GM03348 (cell line): Measurements from ENCODE around the gene MAP2K7.
"Not testable (repeated sequence)": the region's sequence is repeated elsewhere in the genome, so short reads cannot be mapped to it uniquely, and the experiment has no call there.

Experiments used
- DNase-seq: peaks from one replicate; pipeline ENCODE4 v3.0.0; 2012; ENCODE audit warnings: low spot score

MAP2K7 gene

DNA sequence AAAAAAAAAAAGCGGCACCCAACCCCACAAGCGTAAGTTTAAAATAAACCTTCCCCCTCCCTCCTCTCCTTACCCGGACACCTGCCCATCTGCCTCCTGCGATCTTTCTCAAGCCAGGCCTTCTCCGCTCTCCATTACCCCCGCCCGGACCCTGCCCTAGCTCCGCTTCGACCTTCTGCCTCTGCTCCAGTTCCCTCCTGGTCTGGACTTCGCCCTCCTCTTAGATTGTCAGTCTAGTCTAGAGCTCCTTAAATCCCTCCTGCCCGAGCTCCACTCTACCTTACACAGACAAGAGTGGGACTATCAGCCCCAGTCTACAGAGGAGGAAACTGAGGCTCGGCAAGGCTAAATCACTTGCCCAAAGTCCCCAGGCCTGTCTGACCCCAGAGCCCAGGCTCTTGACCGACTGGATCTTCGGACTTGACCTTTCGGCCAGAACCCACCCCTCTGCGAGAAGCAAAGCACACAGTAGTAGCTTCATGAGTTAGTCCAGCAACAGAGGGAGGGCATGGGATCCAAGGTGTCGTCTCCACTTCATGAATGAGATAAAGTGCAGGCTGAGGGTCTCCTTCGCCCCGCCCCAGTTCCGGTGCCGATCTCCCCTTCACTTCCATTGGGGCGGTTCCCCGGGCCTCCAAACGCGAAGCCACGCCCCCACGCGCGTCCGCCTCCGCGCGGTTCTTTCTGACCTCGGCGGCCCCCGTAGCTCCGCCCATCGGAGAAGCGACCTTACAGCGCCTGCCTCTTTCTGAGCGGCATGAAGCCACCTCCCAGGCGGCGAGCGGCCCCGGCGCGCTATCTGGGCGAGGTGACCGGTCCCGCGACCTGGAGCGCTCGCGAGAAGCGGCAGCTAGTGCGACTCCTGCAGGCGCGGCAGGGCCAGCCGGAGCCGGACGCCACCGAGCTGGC is 16.2 kb downstream of the MAP2K7 start, which contains the start of gene SNAPC2:
Gene SNAPC2 (plus strand): TSS at position 729 of the 909 bp plus-strand sequence. CDS start 29 bp downstream, at position 758.
- DNase-seq: peak; percentile 93

- DNase-seq: peak; percentile 98
Measured at GRCh38 chr19:7920519-7921301, 17.0 kb downstream of the MAP2K7 start.

DNA sequence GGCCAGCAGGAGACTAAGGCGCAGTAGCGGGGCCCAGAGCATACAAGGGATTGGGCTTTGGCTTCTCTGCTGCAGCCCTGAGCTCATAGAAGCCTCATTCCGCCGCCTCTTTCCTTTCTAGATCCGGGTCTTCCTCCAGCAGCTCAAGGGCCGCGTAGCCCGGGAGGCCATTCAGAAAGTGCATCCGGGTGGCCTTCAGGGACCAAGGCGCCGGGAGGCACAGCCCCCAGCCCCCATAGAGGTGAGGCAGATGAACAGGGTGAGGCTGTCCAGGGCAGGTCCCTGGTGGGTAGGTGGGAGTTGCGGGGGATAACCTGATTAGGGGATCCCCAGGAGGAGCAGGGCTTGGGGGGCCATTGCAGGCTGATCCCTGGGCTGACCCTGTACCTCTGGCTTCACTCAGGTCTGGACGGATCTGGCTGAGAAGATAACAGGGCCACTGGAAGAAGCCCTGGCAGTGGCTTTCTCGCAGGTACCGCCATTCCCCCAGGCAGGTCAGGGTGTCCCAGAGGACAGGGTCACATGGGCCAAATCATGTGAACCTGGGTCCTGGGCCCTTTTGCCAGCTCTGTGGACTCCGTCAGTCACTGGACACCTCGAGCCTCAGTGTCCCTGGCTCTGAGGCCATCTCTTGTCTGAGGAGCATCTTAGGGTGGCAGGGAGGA is 17.8 kb downstream of the MAP2K7 start:
- DNase-seq: no peak

- no peak for DNase-seq
Measured at GRCh38 chr19:7921967-7922835, 18.5 kb downstream of the MAP2K7 start.

DNA sequence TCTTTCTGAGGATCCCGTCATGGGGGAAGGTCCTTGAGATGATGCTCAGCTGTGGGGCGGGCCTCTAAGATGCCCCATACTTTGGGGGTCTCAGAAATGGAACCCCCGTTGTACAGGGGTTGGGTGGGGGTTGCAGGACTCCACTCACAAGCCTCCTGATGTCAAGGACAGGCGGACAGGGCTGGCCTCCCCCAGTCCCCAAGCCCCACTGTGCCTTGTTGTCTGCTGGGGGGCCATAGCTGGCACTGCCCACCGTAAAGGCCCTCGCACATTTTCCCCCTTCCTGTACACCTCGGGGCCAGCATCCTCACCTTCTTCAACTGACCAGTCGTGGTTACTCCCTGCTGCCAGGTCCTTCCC is 19.1 kb downstream of the MAP2K7 start:
- DNase-seq: no peak

GRCh38 chr19:7923295-7924191 is 19.9 kb downstream of the MAP2K7 start:
- DNase-seq: no peak

GRCh38 chr19:7924241-7924640 is 20.6 kb downstream of the MAP2K7 start:
- no peak for DNase-seq

DNA sequence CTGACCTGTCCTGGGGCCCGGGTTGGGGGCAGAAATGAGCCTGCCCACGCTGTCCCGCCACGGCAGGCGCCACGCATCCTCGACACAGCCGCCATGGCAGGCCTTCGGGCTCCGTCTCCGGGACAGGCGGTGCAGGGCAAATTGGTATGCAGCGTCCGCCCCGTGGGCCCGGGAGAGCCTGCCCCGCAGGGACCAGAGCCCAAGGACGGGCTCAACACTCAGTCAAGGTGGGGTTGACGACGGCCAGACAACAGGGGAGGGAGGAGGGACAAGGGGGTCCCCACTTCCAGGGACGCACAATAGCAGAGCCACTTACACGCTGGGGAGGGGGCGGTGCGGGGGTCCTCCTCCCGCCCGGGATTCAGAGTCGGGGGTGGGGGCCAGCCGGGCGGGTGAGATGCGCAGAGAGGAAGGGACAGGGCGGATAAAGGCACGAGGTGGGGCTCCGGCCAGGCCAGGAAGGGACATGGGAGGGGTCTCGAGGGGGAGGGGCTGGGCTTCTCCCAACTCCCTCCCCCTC is 21.0 kb downstream of the MAP2K7 start:
- no peak for DNase-seq

GRCh38 chr19:7925171-7925851 is 21.6 kb downstream of the MAP2K7 start:
- DNase-seq: peak; percentile 87

- peak; percentile 92 for DNase-seq
Measured at GRCh38 chr19:7926021-7926726, 22.5 kb downstream of the MAP2K7 start, which contains the start of gene CTXN1. Gene CTXN1, minus strand, starts transcription at chr19:7926135. Its CDS starts 597 bp downstream, at chr19:7925538.

DNA sequence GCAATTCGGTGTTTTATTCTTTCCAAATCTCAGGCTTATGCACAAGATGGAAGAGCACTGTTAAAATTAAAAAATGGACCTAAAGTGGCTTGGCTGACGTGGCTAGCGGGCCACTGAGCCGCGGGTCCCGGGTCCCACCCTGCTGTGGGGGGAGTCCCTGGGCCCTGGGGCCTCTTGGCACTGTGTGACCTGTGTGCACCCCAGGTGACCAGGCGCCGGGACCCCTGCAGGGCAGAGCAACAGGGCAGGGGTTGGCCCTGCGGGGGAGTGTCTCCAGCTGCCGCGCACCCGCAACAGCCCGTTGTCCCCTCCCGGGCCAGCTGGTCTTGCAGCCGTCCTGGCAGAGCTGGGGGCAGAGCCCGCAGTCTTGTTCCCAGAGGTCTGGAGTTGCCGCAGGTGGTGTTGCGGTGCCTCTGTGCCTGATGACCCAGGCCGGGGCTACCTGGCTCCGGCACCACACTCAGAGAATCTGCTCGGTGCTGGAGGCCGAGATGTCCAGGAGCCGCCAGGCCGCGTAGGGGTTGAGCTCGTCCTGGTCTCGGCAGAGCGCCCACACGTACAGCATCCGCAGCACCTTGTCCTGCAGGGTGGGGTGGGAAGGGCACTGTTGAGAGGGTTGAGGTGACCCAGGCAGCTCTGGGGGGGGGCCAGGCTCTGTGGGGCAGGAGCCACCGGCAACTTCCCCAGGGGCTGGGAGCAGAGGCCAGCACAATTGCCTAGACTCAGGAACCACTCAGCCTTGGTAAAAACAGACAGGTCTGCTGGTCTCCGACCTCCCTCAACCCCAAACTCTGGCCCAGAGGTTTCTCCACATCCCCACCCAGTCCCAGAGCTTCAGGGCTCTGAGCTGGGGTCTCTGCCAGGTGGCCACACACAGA is 23.3 kb downstream of the MAP2K7 start:
- DNase-seq: no peak

DNA sequence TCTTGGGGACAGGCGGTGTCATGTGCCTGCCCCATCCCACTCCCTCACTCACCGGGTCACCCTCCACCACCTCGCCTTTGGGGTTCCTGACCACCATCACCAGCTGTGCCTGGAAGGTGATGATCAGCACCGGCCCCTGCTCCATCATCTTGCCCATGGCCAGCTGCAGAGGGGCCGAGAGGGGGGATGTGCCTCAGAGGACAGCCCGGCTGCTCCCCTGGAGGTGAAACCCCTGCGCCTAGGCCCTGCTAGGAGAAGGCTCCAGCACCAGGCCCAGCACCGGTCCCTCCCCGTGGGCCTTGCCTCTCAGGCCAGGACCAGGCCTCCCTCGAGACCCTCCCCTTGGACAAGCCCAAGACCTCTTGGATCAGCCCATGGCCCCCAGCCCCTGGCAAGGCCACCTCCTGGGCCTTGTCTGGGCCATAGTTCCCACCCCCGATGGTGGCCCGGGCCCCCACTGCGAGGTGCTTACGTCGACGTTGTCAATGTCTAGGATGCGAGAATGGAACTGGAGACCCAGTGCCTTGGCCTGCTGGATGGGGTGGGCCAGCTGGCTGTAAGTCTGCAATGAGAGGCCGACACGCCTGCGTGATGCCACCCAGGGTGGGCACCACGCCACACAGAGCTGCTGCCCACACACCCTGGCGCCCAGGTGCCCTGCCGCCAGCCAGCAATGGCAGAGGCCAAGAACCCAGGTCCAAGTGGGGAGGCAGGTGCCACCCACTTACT is 24.1 kb downstream of the MAP2K7 start:
- no peak for DNase-seq

DNA sequence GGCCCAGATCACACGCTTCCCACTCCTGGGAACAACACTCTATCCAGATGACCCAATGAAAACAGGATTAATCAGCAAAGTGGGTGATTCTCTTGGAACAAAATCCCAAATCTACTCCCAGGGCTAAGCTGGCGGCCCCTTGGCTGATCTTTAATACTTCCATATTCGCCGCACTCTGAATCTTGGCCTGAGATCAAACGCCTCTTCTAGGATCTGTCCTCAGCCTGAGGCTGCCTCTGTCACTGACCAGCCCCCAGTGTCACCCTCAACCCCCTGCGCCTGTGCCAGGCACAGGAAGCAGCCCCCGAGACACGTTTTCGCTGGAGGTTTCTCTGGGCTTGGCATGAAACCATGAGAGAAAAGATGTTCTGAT is 24.6 kb downstream of the MAP2K7 start:
- DNase-seq: no peak

GRCh38 chr19:7928741-7929701 is 25.3 kb downstream of the MAP2K7 start:
- peak; percentile 77 for DNase-seq

DNA sequence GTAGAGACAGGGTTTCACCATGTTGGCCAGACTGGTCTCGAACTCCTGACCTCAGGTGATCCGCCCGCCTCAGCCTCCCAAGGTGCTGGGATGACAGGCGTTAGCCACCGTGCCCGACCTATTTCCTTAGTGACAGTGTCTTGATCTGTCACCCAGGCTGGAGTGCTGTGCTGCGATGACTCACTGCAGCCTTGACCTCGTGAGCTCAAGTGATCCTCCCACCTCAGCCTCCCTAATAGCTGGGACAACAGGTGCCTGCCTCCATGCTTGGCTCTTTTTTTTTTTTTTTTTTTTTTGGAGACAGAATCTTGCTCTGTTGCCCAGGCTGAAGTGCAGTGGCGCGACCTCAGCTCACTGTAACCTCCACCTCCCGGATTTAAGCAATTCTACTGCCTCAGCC is 26.4 kb downstream of the MAP2K7 start:
- DNase-seq: not testable (repeated sequence)

- DNase-seq: no peak
Measured at GRCh38 chr19:7930765-7931164, 27.1 kb downstream of the MAP2K7 start.
